ENCODE results near the gene CENPV.

DNA sequence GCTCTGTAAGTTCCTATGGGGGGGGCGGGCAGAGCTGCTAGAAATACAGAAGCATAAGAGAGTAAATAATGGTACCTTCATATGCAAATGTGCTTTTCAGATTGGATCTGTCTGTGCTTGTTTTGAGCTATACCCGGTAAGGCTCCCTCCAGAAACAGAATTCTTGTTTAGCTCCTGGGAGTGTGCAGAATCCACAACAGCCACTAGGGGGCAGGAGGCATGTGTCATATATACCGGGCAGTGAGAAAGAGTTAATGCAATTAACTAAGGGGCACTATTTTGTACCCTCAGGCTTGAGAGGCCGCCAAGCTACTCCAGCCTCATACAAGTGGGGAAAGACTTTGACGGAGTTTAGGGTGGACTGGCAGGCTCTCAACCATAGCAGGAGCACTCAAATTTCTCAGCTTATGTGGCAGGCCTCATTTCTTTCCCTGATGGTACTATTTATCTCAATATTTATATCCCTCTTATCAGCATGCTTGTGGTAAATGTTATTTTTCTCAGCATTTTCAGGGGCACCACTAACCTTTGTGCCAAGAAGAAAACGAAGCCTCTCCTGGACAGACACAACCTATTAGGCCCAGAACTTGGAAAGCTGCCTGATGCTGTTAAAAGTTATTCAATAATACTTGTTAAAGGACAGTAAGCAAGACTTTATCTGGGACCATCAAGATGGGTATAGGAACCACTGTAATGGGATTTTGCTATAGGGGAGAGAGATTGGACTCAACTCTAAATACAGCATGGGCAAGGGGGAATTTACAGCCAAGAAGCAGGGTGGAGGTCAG is 10.7 kb upstream of the CENPV start:
- TF ChIP-seq POLR2A (IDR thresholded peaks at IDR 0.05) (no peak), EP300 (IDR thresholded peaks at IDR 0.05) (no peak)
- TF ChIP-seq, protein P1, sequence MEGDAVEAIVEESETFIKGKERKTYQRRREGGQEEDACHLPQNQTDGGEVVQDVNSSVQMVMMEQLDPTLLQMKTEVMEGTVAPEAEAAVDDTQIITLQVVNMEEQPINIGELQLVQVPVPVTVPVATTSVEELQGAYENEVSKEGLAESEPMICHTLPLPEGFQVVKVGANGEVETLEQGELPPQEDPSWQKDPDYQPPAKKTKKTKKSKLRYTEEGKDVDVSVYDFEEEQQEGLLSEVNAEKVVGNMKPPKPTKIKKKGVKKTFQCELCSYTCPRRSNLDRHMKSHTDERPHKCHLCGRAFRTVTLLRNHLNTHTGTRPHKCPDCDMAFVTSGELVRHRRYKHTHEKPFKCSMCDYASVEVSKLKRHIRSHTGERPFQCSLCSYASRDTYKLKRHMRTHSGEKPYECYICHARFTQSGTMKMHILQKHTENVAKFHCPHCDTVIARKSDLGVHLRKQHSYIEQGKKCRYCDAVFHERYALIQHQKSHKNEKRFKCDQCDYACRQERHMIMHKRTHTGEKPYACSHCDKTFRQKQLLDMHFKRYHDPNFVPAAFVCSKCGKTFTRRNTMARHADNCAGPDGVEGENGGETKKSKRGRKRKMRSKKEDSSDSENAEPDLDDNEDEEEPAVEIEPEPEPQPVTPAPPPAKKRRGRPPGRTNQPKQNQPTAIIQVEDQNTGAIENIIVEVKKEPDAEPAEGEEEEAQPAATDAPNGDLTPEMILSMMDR (IDR thresholded peaks at IDR 0.05), result peak in 5 of 7 experiments; percentile 82 to 98 (median 93)
